Kidney glomerular epithelial cell (primary cell): Measurements from ENCODE around the gene PTPN20.
A peak's percentile ranks its signal among the peaks of the same experiment; 100 is the strongest.

ENCODE experiments used
- DNase-seq: peaks from one replicate; lab custom pipeline; 2025; lab: John Stamatoyannopoulos, UW

PTPN20 gene

GRCh38 chr10:47021850-47022249 lies 110.6 kb downstream of the PTPN20 start:
- no peak for DNase-seq

- DNase-seq = no peak
Measured at GRCh38 chr10:47022311-47023131, 111.3 kb downstream of the PTPN20 start.

GRCh38 chr10:47023237-47024045 lies 112.2 kb downstream of the PTPN20 start:
- DNase-seq = no peak

GRCh38 chr10:47024046-47024322 lies 112.8 kb downstream of the PTPN20 start:
- no peak for DNase-seq

- DNase-seq = peak; percentile 25
Measured at GRCh38 chr10:47024399-47025252, 113.4 kb downstream of the PTPN20 start.

- no peak for DNase-seq
Measured at GRCh38 chr10:47025253-47025539, 114.0 kb downstream of the PTPN20 start.

GRCh38 chr10:47025540-47026300 lies 114.5 kb downstream of the PTPN20 start:
- no peak for DNase-seq

GRCh38 chr10:47026301-47027107 lies 115.3 kb downstream of the PTPN20 start:
- DNase-seq = no peak

- no peak for DNase-seq
Measured at GRCh38 chr10:47027108-47027783, 116.0 kb downstream of the PTPN20 start.

- DNase-seq = no peak
Measured at GRCh38 chr10:47027784-47028260, 116.6 kb downstream of the PTPN20 start.

- DNase-seq = no peak
Measured at GRCh38 chr10:47028466-47028865, 117.2 kb downstream of the PTPN20 start.

GRCh38 chr10:47029181-47030009 lies 118.2 kb downstream of the PTPN20 start:
- DNase-seq = no peak

GRCh38 chr10:47030191-47030703 lies 119.0 kb downstream of the PTPN20 start:
- DNase-seq = no peak

GRCh38 chr10:47031211-47031900 lies 120.1 kb downstream of the PTPN20 start:
- peak; percentile 5 for DNase-seq

GRCh38 chr10:47031901-47032465 lies 120.8 kb downstream of the PTPN20 start:
- DNase-seq = no peak

- DNase-seq = no peak
Measured at GRCh38 chr10:47033081-47033480, 121.9 kb downstream of the PTPN20 start.

GRCh38 chr10:47033541-47034270 lies 122.5 kb downstream of the PTPN20 start:
- no peak for DNase-seq
